ENCODE data around the gene KIF18B.

DNA sequence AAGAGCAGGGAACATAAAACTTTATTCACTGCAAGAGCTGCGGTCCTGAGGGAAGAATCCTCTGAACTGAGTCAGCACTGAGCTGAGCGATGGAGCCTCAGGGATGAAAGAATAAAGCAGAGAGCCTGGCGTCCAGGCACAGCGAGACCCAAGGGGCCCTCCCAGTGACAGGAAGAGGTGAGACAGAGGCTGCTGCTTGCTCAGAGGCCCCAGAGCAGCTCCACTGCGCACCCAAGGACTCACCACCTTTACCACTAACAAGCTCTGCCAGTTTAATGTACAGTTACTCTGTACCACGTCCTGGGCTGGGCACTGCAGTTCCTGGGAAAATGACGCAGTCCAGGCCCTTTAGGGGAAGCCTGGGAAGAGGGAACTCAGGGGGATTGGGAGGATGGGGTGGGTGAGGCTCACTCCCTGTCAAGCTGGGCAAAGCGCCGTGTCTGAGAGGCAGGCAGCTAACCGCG is 37.9 kb downstream of the KIF18B start:
- TF ChIP-seq EP300 (IDR thresholded peaks at IDR 0.05) (no peak), POLR2A (IDR thresholded peaks at IDR 0.05) (no peak)
- TF ChIP-seq, protein P1, sequence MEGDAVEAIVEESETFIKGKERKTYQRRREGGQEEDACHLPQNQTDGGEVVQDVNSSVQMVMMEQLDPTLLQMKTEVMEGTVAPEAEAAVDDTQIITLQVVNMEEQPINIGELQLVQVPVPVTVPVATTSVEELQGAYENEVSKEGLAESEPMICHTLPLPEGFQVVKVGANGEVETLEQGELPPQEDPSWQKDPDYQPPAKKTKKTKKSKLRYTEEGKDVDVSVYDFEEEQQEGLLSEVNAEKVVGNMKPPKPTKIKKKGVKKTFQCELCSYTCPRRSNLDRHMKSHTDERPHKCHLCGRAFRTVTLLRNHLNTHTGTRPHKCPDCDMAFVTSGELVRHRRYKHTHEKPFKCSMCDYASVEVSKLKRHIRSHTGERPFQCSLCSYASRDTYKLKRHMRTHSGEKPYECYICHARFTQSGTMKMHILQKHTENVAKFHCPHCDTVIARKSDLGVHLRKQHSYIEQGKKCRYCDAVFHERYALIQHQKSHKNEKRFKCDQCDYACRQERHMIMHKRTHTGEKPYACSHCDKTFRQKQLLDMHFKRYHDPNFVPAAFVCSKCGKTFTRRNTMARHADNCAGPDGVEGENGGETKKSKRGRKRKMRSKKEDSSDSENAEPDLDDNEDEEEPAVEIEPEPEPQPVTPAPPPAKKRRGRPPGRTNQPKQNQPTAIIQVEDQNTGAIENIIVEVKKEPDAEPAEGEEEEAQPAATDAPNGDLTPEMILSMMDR (IDR thresholded peaks at IDR 0.05): no peak

Data from tibial nerve (tissue), 4 donors.